ENCODE measurements around the gene TMEM191B. TPM values are rescaled to one million over a fixed set of nuclear protein-coding genes. Genes with fewer than 3 reads are reported as not detected.
"Not testable (repeated sequence)": the region's sequence is repeated elsewhere in the genome, so short reads cannot be mapped to it uniquely, and the experiment has no call there.

TMEM191B gene
- total RNA-seq, 4 donors from 2014 or later: 4.2 to 49.2 TPM; not detected in 2

DNA sequence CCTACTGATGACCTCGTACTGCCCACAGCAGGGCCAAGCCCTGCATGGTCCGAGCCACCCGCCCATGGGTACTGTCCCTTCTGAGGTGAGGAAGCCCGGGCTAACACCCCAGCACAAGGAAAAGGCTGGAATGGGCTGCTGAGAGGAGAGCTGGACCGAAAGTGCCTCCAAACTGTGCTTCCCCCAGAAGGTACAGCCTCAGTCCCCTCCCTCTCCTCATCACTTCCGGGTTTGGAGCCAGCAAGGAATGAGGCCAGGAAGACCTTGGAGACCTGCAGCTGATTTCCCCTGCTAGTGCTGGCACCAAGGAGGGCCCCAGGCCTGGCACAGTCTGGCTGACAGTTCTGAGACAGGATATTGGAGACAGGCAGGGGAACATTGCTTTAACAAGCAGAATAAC, 31.3 kb downstream of the TMEM191B start:
- DNase-seq; H3K4me3 ChIP-seq; H3K36me3 ChIP-seq; H3K27me3 ChIP-seq; H3K9me3 ChIP-seq; H3K4me1 ChIP-seq; intact Hi-C loops (cut with DNase I; ENCODE audit: low total_unique reads); H3K27ac ChIP-seq; in situ Hi-C loops (cut with MboI; ENCODE audit: low pct_ligation_motif_present in 1 of 4, low pct_unique_long_range_greater_than_20kb in 1 of 4, low sequenced_read_pairs in 3 of 4): not testable (repeated sequence)
- WGBS, 2 donors (ENCODE audit: low coverage in 1 of 2): no CpG with 5 or more reads among the region's 6 CpGs

DNA sequence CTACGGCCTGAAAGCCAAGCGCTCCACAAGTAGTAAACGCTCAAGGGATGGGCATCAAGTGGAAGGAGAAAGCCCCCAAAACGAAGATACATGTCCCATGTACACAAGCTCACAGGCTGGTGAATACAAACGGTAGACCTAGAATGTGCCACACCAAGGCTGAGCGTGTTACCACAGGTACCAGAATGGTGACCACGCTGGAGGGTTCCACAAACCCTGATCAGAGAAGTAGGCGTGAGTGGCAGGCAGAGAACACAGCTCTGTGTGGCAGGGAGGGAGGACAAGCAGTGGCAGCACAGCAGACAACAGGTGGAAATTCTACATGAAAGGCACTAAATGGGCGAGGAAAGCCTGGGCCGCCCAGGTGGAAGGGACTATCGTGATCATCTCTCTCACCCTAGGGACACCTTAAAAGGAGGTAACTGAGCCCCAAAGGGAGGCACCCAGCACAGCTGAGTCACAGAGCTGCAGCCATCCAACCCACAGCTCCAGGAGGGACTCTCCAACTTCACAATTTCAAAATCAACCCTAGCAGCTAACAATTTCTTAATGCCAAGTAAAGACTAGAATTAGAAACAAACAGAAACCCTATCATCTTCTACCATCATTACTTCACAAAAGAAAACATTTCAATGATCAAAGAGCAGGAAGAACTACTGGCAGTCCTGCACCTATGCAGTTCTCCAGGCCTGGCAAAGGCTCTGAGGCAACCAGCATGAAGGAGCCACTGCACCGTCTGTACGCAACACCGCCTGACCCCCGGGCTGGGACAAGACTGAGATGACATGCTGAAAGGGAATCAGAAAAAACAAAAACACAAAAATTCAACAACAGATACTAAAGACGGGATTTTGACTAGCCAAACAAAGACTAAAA, 32.7 kb downstream of the TMEM191B start:
- DNase-seq; H3K27me3 ChIP-seq; in situ Hi-C loops (cut with MboI; ENCODE audit: low pct_ligation_motif_present in 1 of 4, low pct_unique_long_range_greater_than_20kb in 1 of 4, low sequenced_read_pairs in 3 of 4); intact Hi-C loops (cut with DNase I; ENCODE audit: low total_unique reads); H3K4me1 ChIP-seq; H3K4me3 ChIP-seq; H3K9me3 ChIP-seq; H3K27ac ChIP-seq; H3K36me3 ChIP-seq: not testable (repeated sequence)
- WGBS, 2 donors (ENCODE audit: low coverage in 1 of 2): no CpG with 5 or more reads among the region's 16 CpGs

DNA sequence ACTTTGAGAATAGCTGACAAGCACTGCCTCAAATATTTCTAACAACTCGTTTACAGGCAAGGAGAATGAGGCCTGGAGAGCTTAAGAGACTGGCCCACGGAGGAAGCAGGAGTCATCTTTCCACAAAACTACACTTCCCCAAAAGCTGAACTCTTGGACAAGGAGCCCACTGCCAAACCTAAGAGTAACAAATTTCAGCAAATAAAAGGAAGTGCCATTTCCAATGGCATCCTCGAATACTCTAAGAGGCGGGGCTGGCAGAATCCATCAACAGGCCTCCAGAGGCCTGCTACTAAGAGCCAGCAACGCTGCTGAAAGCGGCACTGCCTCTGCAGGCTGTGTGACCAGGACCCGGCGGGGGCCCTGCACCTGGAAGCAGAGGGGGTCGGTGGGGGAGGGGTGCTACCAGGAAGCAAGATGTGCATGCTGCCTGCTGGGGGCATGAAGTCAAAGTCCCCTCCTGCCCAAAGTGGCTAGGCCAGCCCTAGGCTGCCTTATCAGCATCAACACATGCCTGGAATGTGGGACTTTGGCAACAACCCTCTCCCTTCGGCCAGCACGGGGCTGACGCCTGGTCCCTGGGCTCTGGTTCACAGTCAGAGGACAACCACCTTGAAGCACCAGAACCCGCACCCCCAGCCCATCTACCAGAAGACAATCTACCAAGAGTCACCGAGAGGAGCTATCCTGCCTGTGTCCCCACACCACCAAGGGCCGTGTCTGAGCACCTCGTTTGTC, 43.1 kb downstream of the TMEM191B start:
- intact Hi-C loops (cut with DNase I; ENCODE audit: low total_unique reads): not testable (repeated sequence)

DNA sequence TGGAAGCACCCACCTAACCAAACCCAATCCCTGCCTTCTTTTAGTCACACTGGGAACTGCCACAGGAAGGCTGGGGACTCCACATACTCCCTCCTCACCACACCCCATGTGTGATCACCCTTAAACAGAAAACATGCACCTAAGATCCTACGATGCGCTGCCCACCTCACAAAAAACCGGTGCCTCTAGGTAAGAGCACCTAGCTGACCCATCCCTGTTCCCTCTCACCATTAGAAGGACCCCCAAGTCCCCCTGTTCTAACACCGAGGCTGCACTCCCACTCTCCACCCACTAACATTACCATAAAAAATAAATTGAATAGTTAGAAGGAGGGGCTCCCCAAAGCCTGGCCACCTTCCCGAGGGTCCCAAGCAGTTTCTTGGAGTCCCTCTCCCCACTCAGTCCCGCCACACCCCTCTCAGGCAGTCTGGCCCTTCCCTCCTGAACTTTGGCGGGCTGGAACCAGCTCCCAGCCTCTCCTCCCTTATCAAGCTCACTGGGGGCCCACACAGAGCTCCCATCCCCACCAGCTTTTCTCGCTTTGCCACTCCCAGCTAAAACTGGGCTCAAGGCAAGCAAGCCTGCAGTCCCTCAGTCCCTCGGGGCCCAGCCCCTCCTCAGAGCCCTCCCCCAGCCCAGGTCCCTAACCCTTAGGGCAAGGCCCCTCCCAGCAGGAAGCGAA, 46.0 kb downstream of the TMEM191B start:
- in situ Hi-C loops (cut with MboI; ENCODE audit: low pct_ligation_motif_present in 1 of 4, low pct_unique_long_range_greater_than_20kb in 1 of 4, low sequenced_read_pairs in 3 of 4); H3K27ac ChIP-seq; DNase-seq: not testable (repeated sequence)

More for the DNA sequence above, 43.1 kb downstream of the TMEM191B start:
- H3K27ac ChIP-seq; DNase-seq; H3K9me3 ChIP-seq; H3K4me3 ChIP-seq; H3K27me3 ChIP-seq; H3K4me1 ChIP-seq; in situ Hi-C loops (cut with MboI; ENCODE audit: low pct_ligation_motif_present in 1 of 4, low pct_unique_long_range_greater_than_20kb in 1 of 4, low sequenced_read_pairs in 3 of 4); H3K36me3 ChIP-seq: not testable (repeated sequence)
- WGBS, 2 donors (ENCODE audit: low coverage in 1 of 2): no CpG with 5 or more reads among the region's 16 CpGs

DNA sequence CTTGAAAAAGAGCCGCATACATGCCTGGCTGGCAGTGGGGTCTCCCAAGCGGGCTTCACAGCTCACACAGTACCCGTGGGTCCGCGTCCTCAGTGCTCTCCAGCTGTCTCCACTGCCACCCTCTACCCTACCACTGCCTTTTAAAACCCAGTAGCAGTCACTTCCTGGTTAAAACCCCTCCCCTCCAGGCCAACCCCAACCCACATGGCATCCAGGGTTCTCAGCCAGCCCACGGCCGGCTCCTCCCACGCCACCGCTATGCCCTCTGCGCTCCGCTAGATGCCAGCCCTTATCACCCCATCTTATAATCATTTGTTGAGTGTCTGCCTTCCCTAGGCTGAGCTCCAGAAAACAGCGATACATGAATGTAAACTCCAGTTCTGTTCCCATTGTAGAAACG, 47.0 kb downstream of the TMEM191B start:
- intact Hi-C loops (cut with DNase I; ENCODE audit: low total_unique reads); in situ Hi-C loops (cut with MboI; ENCODE audit: low pct_ligation_motif_present in 1 of 4, low pct_unique_long_range_greater_than_20kb in 1 of 4, low sequenced_read_pairs in 3 of 4); H3K27ac ChIP-seq; DNase-seq; H3K36me3 ChIP-seq; H3K27me3 ChIP-seq; H3K9me3 ChIP-seq; H3K4me1 ChIP-seq; H3K4me3 ChIP-seq: not testable (repeated sequence)
- no CpG with 5 or more reads among the region's 13 CpGs for WGBS, 2 donors (ENCODE audit: low coverage in 1 of 2)

More for the DNA sequence above, 46.0 kb downstream of the TMEM191B start:
- H3K27me3 ChIP-seq; intact Hi-C loops (cut with DNase I; ENCODE audit: low total_unique reads); H3K36me3 ChIP-seq; H3K9me3 ChIP-seq; H3K4me1 ChIP-seq; H3K4me3 ChIP-seq: not testable (repeated sequence)
- 40 to 57% methylated on average over 1 to 3 of the region's 10 CpGs for WGBS, 2 donors (ENCODE audit: low coverage in 1 of 2)

DNA sequence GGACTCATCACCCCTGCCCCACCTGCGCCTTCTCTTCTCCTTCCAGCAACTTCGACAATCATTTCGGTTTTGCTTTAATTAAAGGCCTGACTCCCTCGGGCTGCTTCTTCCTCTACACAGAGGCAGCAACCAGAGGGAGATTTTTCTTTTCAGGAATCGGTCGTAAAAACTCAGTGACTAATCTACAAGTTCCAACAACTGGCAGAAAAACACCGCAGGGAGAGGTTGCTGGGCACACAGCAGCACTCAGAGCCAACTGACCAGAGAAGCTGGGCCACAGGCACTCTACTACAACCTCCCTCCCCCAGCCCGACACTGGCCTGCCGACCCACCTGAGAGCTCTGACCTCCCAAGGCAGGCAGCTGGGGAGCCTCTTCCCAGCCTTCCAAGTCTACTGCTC, 48.1 kb downstream of the TMEM191B start:
- H3K27me3 ChIP-seq; H3K27ac ChIP-seq; intact Hi-C loops (cut with DNase I; ENCODE audit: low total_unique reads); H3K9me3 ChIP-seq; DNase-seq; in situ Hi-C loops (cut with MboI; ENCODE audit: low pct_ligation_motif_present in 1 of 4, low pct_unique_long_range_greater_than_20kb in 1 of 4, low sequenced_read_pairs in 3 of 4); H3K4me3 ChIP-seq; H3K36me3 ChIP-seq; H3K4me1 ChIP-seq: not testable (repeated sequence)
- WGBS, 2 donors (ENCODE audit: low coverage in 1 of 2): no CpG with 5 or more reads among the region's 9 CpGs

DNA sequence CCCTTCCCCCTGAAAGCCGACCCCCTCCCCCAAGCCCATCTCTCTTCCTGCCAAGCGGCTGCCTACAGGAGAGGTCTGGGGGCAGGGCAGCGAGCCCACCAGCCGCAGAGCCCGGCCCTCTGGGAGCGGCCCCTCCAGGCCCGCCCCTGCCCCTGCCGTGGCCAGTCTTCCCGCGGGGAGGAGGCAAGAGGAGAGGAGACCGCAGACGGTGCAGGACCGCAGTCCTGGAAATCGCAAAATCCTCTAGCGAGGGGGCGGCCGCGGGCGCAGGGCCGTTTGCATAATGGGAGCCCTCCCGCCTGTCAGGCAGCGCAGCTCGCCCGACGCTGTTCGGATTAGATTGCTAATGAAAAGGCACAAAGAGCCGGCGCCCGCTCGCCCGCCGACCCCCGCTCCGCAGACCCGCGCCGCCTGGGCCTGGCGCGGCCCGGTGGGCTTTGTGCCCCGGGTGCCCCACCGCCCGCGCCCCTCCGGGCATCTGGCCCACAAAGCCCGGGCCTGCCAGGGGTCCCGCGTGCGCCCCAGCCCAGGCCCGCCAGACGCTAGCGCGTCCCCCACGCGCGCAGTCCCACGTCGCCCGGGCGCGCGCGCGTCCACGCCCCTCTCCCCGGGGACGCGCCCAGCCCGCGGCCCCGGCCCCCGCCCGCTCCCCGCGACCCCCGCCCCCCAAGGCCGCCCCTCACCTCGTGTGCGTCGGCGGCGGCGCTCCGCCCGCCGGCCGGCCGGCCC, 49.7 kb downstream of the TMEM191B start:
- H3K4me3 ChIP-seq; in situ Hi-C loops (cut with MboI; ENCODE audit: low pct_ligation_motif_present in 1 of 4, low pct_unique_long_range_greater_than_20kb in 1 of 4, low sequenced_read_pairs in 3 of 4): not testable (repeated sequence)

DNA sequence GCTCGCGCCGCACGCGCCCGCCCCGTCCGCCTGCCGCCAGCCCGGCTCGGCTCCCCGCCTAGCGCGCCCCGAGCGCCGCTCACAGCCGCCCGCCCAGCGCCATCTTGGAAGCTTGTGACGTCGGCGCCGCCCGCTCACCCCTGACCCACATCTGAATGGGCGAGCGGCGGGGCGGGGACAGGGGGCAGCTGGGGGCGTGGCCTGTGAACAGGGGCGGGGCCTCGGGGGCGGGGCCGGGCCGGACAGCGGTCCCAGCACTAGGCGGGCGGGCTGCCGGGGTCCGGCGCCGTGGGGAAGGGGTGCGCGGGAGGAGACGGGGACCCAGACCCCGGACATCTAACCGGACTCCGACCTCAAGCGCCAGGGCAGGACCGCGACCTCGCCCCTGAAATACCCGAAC, 50.2 kb downstream of the TMEM191B start:
- H3K4me1 ChIP-seq; H3K36me3 ChIP-seq; in situ Hi-C loops (cut with MboI; ENCODE audit: low pct_ligation_motif_present in 1 of 4, low pct_unique_long_range_greater_than_20kb in 1 of 4, low sequenced_read_pairs in 3 of 4); DNase-seq; H3K9me3 ChIP-seq; intact Hi-C loops (cut with DNase I; ENCODE audit: low total_unique reads); H3K27me3 ChIP-seq; H3K27ac ChIP-seq: not testable (repeated sequence)
- peak overlapping the region in 1 of 4 donors; percentile 26 for H3K4me3 ChIP-seq
- no CpG with 5 or more reads among the region's 53 CpGs for WGBS, 2 donors (ENCODE audit: low coverage in 1 of 2)

More for the DNA sequence above, 49.7 kb downstream of the TMEM191B start:
- H3K27ac ChIP-seq; H3K4me1 ChIP-seq; H3K9me3 ChIP-seq; DNase-seq; intact Hi-C loops (cut with DNase I; ENCODE audit: low total_unique reads); H3K36me3 ChIP-seq; H3K27me3 ChIP-seq: not testable (repeated sequence)
- no CpG with 5 or more reads among the region's 88 CpGs for WGBS, 2 donors (ENCODE audit: low coverage in 1 of 2)
